Prostate gland (tissue), 2 donors: ENCODE measurements around the gene KIF26B.

Source experiments
- CTCF ChIP-seq, 4 experiments: fragments of 200-600 bp in 2 of 4; fragments of 450-650 bp in 2 of 4; sonication (generic) in 2 of 4; IDR thresholded peaks; 1 replicate in 3 of 4; 2 replicates in 1 of 4; pipeline ENCODE4 v1.5.1; 2016 to 2019; ENCODE audit warnings: antibody characterized with exemption in 4 of 4, mild to moderate bottlenecking in 2 of 4, moderate library complexity in 2 of 4
- POLR2A ChIP-seq: fragments of 450-650 bp; IDR thresholded peaks from one replicate; pipeline ENCODE4 v1.6.1; 2016; ENCODE audit warnings: antibody characterized with exemption, mild to moderate bottlenecking
- POLR2AphosphoS5 ChIP-seq: sonication (generic); formaldehyde crosslinking; IDR thresholded peaks from one replicate; pipeline ENCODE4 v1.6.1; 2017; ENCODE audit warnings: antibody characterized with exemption

- TF ChIP-seq CTCF (IDR thresholded peaks at IDR 0.05): no peak
- no peak for TF ChIP-seq POLR2A
- no peak for TF ChIP-seq POLR2AphosphoS5
Measured at GRCh38 chr1:245184779-245185178, 30.0 kb downstream of the KIF26B start.
